Pancreas (tissue), 10 donors: ENCODE data around the gene ANKH. TPM values are rescaled to one million over a fixed set of nuclear protein-coding genes. Genes with fewer than 3 reads are reported as not detected.
"Not testable (repeated sequence)": the region's sequence is repeated elsewhere in the genome, so short reads cannot be mapped to it uniquely, and the experiment has no call there.

Experiments used
- ATAC-seq, 4 donors: fragments of 200-7000 bp; cut with Tn5 transposase; one replicate each; pipeline versions ENCODE4 v1.8.0 to v1.9.1; 2020; ENCODE audit warnings: mild to moderate bottlenecking in 4 of 4, moderate library complexity in 4 of 4
- DNase-seq, 6 donors: peaks; one replicate each; pipeline ENCODE4 v3.0.0-alpha.2; 2020
- FAIRE-seq: peaks from 2 replicates; lab custom pipeline; 2012; peaks lifted over from hg19 to GRCh38; lab: Jason Lieb, UNC
- H3K27ac ChIP-seq, 4 donors: fragments of 200-600 bp; sonication (generic); 1 replicate in 3 of 4; 2 replicates in 1 of 4; pipeline versions ENCODE4 v1.5.0 to v1.8.0; 2020
- H3K27me3 ChIP-seq, 4 donors: fragments of 200-600 bp; one replicate each; pipeline ENCODE4 v1.8.0; 2021
- H3K36me3 ChIP-seq, 3 donors: fragments of 200-600 bp; sonication (generic) in 1 of 3; one replicate each; pipeline versions ENCODE4 v1.5.0 to v1.8.0; 2020 to 2021
- H3K4me1 ChIP-seq, 3 donors: fragments of 200-600 bp; one replicate each; pipeline ENCODE4 v1.8.0; 2021
- H3K4me3 ChIP-seq, 4 donors: fragments of 200-600 bp; sonication (generic) in 2 of 4; one replicate each; pipeline versions ENCODE4 v1.5.0 to v1.8.0; 2020 to 2021
- H3K9me3 ChIP-seq, 4 donors: fragments of 200-600 bp; one replicate each; pipeline ENCODE4 v1.8.0; 2021
- CTCF ChIP-seq, 4 donors: fragments of 200-600 bp; sonication (generic) in 3 of 4; IDR thresholded peaks; one replicate each; pipeline versions ENCODE4 v1.5.0 to v1.8.0; 2021; ENCODE audit warnings: antibody characterized with exemption in 4 of 4
- WGBS, 2 donors: extraction: QIAGEN DNeasy Blood & Tissue Kit; methylation state at CpG; one replicate each; pipeline ENCODE4 v1.1.7; 2013; 5-methylcytosine and 5-hydroxymethylcytosine counted together
- intact Hi-C, 3 donors: fragments of 100-400 bp; cut with DNase I; formaldehyde crosslinking; loops; one replicate each; pipeline versions ENCODE4 v1.11.1 to v1.14.2; 2022
- polyA plus RNA-seq, 2 donors: library from polyadenylated mRNA; stranded (reverse); fragments of 200-250 nt; gene quantifications; one replicate each; pipeline ENCODE4 v1.2.3, GENCODE V29; 2013
- total RNA-seq, 6 donors: library from RNA; stranded (reverse); fragmentation: NEBNext Ultra II Directional in 4 of 6; extraction: Animal tissue kit (Norgen Biotek cat#: 25700) in 4 of 6; gene quantifications; one replicate each; pipeline versions ENCODE4 v1.2.1 to v1.2.4, GENCODE V29; 2021 to 2023
- donor health status: healthy with polysubstance abuse.
- donor health status: DM: no; HTN: no; CAD: no; lungs with moderate emphysema.
- donor health status: DM: no; HTN: no; CAD: no.
- donor health status: control.
- donor health status: control.
- donor health status: Bipolar disorder and iron deficiency.
- donor health status: DM: yes; HTN: yes; CAD: no.
- donor health status: DM: no; HTN: no; CAD: no.
- donor health status: DM: no; HTN: no; CAD: no.
- donor health status: DM: yes; HTN: yes; CAD: no.

The ANKH gene
- total and polyA plus RNA-seq, 8 donors, result 11.8 to 48.6 (median 37.7) TPM

- Histone ChIP-seq H3K4me1 (peaks cover 0 to 6% (median 3%) of the 10 kb centered on the region in 3 donors), H3K36me3 (no peaks in the 10 kb centered on the region), H3K9me3 (no peaks in the 10 kb centered on the region), H3K4me3 (no peak overlapping the region), H3K27ac (no peak overlapping the region), H3K27me3 (no peaks in the 10 kb centered on the region)
- WGBS, 2 donors, result 39 to 55% methylated on average over 2 of the region's 2 CpGs
- intact Hi-C loops, result no loop called here
- FAIRE-seq (no peak), DNase-seq (no peak), ATAC-seq (peak in 2 of 4 donors; percentile 42 to 61)
- no peak for TF ChIP-seq CTCF (IDR thresholded peaks at IDR 0.05)
Measured at GRCh38 chr5:14825977-14826376, 45.6 kb downstream of the ANKH start.

- H3K9me3 ChIP-seq, result no peaks in the 10 kb centered on the region
- WGBS, 2 donors, result 72 to 74% methylated on average over 3 of the region's 3 CpGs
- peaks cover 0 to 6% (median 3%) of the 10 kb centered on the region in 3 donors for H3K4me1 ChIP-seq
- H3K27ac ChIP-seq, result no peak overlapping the region
- intact Hi-C loops, result no loop called here
- FAIRE-seq (no peak), DNase-seq (no peak), ATAC-seq (no peak)
- no peak for TF ChIP-seq CTCF (IDR thresholded peaks at IDR 0.05)
- no peak overlapping the region for H3K4me3 ChIP-seq
- no peaks in the 10 kb centered on the region for H3K27me3 ChIP-seq
- H3K36me3 ChIP-seq, result no peaks in the 10 kb centered on the region
Measured at GRCh38 chr5:14824499-14824898, 47.1 kb downstream of the ANKH start.

- no peak overlapping the region for H3K4me3 ChIP-seq
- WGBS, 2 donors, result 79 to 80% methylated on average over 9 of the region's 9 CpGs
- no peaks in the 10 kb centered on the region for H3K27me3 ChIP-seq
- DNase-seq (no peak), FAIRE-seq (no peak), ATAC-seq (no peak)
- no peak overlapping the region for H3K27ac ChIP-seq
- H3K36me3 ChIP-seq, result no peaks in the 10 kb centered on the region
- intact Hi-C loops, result no loop called here
- H3K9me3 ChIP-seq, result no peaks in the 10 kb centered on the region
- TF ChIP-seq CTCF (IDR thresholded peaks at IDR 0.05), result no peak
- peaks cover 0 to 6% (median 0%) of the 10 kb centered on the region in 3 donors for H3K4me1 ChIP-seq
Measured at GRCh38 chr5:14821100-14821845, 50.3 kb downstream of the ANKH start.

GRCh38 chr5:14818931-14819790, 52.4 kb downstream of the ANKH start:
- DNase-seq (no peak), FAIRE-seq (no peak), ATAC-seq (no peak)
- Histone ChIP-seq H3K36me3 (no peaks in the 10 kb centered on the region), H3K4me3 (no peak overlapping the region), H3K27me3 (no peaks in the 10 kb centered on the region), H3K9me3 (no peaks in the 10 kb centered on the region), H3K4me1 (no peaks in the 10 kb centered on the region), H3K27ac (no peak overlapping the region)
- intact Hi-C loops, result no loop called here
- no peak for TF ChIP-seq CTCF (IDR thresholded peaks at IDR 0.05)
- WGBS, 2 donors, result 89 to 90% methylated on average over 14 of the region's 14 CpGs

- H3K36me3 ChIP-seq, ATAC-seq, H3K4me3 ChIP-seq, H3K27ac ChIP-seq, H3K27me3 ChIP-seq, DNase-seq, FAIRE-seq, H3K4me1 ChIP-seq, intact Hi-C loops, H3K9me3 ChIP-seq: not testable (repeated sequence)
- WGBS, 2 donors, result 76 to 97% methylated on average over 2 of the region's 2 CpGs
Measured at GRCh38 chr5:14817762-14818136, 53.8 kb downstream of the ANKH start.
